RWPE1 (cell line): Measurements from ENCODE around the gene RNF180.
"Not testable (repeated sequence)": the region's sequence is repeated elsewhere in the genome, so short reads cannot be mapped to it uniquely, and the experiment has no call there.

Source experiments
- CTCF ChIA-PET: fragments of 350-600 bp; sonication (Branson Sonifier 250); formaldehyde crosslinking; extraction: SDS; loops from one replicate; lab custom pipeline; 2021; lab: Yijun Ruan, JAX
- POLR2A ChIA-PET: fragments of 400-600 bp; formaldehyde crosslinking; extraction: SDS; loops from one replicate; lab custom pipeline; 2020; ENCODE audit warnings: antibody characterized with exemption; ENCODE audit not compliant: low non-redundant PET; lab: Yijun Ruan, JAX
- DNase-seq: peaks from one replicate; pipeline ENCODE4 v3.0.0; 2012; ENCODE audit warnings: low spot score
- H3K27ac ChIP-seq: fragments of 450-650 bp; 2 replicates; pipeline ENCODE4 v1.5.1; 2017
- TF ChIP-seq, protein P1 (sequence below): fragments of 450-650 bp; conservative IDR thresholded peaks from 2 replicates; pipeline ENCODE4 v1.5.1; 2017; ENCODE audit warnings: low read depth, mild to moderate bottlenecking

Gene RNF180

DNA sequence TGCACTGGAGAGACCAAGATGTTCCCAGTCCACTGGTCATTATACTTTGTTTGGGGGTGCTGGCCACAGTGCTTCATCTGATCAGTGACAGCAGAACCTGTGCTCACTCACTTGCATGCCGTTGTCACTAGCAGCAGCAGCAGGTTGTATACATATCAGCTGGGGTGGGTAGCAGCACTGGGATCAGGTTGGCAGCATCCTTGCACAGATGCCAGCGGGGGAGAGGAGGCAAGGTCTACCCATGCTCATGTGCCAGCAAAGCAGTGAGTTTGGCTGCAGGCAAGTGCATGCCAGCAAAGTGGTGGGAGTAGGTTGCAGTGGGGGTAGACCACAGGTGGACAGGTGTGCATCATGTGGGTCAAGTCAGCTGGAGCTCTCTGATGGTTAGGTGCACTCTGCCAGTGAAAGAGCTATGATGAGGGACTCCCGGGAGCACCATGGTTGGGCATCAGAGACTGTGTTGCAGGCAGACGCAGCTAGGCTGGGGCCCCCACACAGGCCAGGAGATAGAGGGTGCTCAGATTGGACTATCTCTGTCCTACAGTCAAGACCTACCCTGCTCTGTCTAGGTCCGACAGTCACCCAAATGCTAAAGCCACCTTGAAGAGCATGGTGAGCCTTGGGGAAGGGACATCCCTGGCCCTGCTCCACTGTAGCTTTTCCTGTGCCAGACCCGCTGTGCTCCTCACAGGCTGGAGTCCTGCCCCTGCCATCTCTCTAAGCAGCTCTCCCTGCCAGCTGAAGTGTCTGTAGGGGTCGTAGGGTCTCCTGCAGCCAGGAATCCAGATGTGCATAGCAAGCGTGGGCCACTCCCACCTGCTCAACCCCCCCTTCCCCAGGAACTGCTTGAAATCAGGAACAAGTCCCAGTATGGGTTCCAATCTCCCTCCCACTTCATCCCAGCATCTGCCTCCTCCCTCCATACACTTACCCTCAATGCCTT lies 119.8 kb downstream of the RNF180 start:
- H3K27ac ChIP-seq, result no peak overlapping the region
- ChIA-PET POLR2A (no interaction called here), CTCF (no interaction called here)
- no peak for DNase-seq
- TF ChIP-seq, protein P1, sequence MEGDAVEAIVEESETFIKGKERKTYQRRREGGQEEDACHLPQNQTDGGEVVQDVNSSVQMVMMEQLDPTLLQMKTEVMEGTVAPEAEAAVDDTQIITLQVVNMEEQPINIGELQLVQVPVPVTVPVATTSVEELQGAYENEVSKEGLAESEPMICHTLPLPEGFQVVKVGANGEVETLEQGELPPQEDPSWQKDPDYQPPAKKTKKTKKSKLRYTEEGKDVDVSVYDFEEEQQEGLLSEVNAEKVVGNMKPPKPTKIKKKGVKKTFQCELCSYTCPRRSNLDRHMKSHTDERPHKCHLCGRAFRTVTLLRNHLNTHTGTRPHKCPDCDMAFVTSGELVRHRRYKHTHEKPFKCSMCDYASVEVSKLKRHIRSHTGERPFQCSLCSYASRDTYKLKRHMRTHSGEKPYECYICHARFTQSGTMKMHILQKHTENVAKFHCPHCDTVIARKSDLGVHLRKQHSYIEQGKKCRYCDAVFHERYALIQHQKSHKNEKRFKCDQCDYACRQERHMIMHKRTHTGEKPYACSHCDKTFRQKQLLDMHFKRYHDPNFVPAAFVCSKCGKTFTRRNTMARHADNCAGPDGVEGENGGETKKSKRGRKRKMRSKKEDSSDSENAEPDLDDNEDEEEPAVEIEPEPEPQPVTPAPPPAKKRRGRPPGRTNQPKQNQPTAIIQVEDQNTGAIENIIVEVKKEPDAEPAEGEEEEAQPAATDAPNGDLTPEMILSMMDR, result no peak

DNA sequence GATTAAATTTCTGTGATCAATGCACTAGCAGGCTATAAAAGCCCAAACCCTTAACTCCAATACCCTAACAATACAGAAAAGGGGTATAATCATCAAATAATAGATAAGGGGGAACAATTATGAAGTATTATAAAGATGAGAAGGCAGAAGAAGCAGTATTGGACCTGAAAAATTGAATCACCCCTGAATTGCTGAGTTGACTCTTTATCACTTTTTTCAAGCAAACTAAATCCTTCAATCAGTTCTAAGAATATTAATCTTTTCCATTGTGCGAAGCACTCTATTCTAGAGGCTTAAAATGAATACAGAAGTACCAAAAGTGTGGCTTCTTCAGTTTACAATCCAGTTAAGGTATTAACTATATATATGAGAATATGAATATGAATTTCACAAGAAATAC lies 120.7 kb downstream of the RNF180 start:
- TF ChIP-seq, protein P1, result no peak
- no peak for DNase-seq
- no peak overlapping the region for H3K27ac ChIP-seq
- CTCF ChIA-PET, result interaction anchor here (0.6 kb wide), 1 partner anchor 149 kb away, joined by 4 read pairs; no protein-coding TSS in a partner anchor
- POLR2A ChIA-PET, result no interaction called here

DNA sequence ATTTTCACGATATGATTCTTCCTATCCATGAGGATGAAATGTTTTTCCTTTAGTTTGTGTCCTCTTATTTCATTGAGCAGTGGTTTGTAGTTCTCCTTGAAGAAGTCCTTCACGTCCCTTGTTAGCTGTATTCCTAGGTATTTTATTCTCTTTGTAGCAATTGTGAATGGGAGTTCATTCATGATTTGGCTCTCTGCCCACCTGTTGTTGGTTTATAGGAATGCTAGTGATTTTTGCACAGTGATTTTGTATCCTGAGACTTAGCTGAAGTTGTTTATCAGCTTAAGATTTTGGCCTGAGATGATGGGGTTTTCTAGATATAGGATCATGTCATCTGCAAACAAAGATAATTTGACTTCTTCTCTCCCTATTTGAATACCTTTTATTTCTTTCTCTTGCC lies 122.9 kb downstream of the RNF180 start:
- H3K27ac ChIP-seq, DNase-seq, CTCF ChIA-PET, POLR2A ChIA-PET: not testable (repeated sequence)

DNA sequence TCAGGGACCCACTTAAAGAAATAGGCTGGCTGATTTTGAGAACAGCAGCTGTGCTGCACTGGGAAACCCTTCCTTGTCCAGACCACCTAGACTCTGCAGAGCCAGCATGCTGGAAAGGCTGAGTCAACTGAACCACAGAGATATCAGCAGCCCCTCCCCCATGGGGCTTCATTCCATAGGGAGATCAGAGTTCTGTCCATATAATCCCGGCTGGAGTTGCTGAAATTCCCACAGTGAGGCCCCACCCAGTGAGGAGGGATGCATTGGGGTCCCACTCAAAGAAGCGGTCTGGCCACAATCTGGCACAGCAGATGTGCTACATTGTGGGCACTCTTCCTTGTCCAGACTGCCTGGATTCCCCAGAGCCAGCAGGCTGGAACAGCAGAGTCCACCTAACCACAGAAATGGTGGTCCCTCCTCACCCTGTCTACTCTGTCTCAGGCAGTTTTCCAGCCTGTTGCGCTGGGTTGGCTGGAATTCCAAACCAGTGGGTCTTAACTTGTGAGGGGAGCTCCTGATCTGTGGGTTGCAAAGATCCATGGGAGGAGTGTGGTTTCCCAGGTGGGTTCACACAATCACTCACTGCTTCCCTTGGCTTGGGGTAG lies 127.1 kb downstream of the RNF180 start:
- TF ChIP-seq, protein P1, result no peak
- DNase-seq, result no peak
- no peak overlapping the region for H3K27ac ChIP-seq
- CTCF ChIA-PET, result no interaction called here
- POLR2A ChIA-PET, result no interaction called here

DNA sequence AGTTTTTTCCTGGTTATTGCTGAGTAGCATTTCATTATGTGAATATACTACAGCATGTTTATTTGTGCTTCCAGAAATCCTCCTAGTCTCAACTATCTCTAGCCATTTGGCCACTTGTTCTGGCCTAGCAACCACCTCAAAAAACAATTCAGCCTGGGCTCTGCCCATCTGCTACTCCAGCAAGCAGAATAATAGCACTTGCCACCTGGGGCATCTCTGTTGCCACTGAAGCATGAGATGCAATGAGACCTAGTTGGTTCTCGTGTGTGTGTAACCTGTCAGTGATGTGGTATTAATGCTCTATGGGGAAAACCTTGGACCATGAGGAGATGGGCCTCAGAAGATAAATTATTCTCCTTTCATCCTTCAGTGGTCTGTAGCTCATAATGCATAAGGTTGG lies 129.5 kb downstream of the RNF180 start:
- ChIA-PET CTCF (no interaction called here), POLR2A (no interaction called here)
- TF ChIP-seq, protein P1, result no peak
- no peak overlapping the region for H3K27ac ChIP-seq
- DNase-seq, result no peak

DNA sequence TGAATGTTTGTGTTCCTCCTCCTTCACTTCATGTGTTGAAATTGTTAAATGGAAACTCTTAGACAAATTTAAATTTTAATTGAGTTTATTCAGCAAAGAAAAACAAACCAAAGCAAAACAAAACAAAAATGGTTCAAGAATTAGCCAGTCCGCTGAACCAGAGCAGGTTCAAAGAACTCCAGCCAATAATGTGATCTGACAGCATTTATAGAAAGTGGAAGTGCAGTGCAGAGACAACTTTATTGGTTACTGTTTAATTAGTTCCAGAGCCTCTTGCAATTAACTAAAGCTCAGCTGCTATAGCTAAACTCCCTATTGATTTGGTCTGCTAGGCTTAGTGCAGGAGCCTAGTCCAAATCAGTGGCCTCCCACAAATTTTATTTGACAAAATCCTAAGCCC lies 132.9 kb downstream of the RNF180 start:
- TF ChIP-seq, protein P1, result no peak
- POLR2A ChIA-PET, result no interaction called here
- no peak overlapping the region for H3K27ac ChIP-seq
- CTCF ChIA-PET, result interaction anchor here (0.6 kb wide), 1 partner anchor 500 kb away, joined by 4 read pairs; no protein-coding TSS in a partner anchor
- no peak for DNase-seq

DNA sequence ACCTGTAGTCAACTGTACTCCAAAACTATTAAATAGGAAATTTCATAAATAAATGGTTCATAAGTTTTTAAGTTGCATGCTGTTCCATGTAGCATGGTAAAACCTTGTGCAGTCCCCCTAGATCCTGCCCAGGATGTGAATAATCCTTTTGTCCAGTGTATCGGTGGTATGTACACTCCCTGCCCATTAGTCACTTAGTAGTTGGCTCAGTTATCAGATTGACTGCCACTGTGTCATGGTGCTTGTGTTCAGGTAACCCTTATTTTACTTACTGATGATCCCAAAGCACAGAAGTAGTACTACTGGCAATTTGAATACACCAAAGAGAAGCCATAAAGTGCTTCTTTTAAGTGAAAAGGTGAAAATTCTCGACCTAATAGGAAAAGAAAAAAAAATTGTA lies 134.2 kb downstream of the RNF180 start:
- DNase-seq, result peak; percentile 44
- no peak overlapping the region for H3K27ac ChIP-seq
- ChIA-PET CTCF (no interaction called here), POLR2A (no interaction called here)
- TF ChIP-seq, protein P1, result no peak
